GOT3 (cell line): ENCODE results near the gene TAB2.
"Not testable (repeated sequence)": the region's sequence is repeated elsewhere in the genome, so short reads cannot be mapped to it uniquely, and the experiment has no call there.

Experiments
- DNase-seq: peaks from one replicate; lab custom pipeline; 2025; ENCODE audit warnings: mixed read lengths; lab: John Stamatoyannopoulos, UW

The TAB2 gene

GRCh38 chr6:149334201-149334600 is 16.7 kb downstream of the TAB2 start:
- no peak for DNase-seq

GRCh38 chr6:149334682-149335160 is 17.2 kb downstream of the TAB2 start:
- DNase-seq = no peak

- no peak for DNase-seq
Observed at GRCh38 chr6:149335924-149336608, 18.6 kb downstream of the TAB2 start.

- DNase-seq = no peak
Observed at GRCh38 chr6:149336609-149336928, 19.1 kb downstream of the TAB2 start.

DNA sequence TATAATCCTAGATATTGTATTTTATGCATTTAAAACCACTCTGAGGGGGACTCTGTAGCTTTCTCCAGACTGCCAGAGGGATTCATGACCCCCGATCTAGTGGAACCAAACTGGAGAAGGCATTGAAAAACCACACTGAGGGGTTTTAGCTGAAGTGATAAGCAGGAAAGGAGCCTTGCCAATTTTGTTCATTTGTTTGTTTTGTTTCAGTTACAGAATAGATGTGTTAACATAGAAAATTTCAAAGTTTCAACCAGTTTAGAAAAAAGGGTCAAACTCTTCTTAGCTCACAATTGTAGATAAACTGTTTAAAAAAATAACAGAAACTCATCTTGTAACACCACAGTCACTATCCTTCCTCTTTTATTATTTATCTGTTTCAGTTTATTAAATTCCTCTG is 19.8 kb downstream of the TAB2 start:
- DNase-seq = no peak

DNA sequence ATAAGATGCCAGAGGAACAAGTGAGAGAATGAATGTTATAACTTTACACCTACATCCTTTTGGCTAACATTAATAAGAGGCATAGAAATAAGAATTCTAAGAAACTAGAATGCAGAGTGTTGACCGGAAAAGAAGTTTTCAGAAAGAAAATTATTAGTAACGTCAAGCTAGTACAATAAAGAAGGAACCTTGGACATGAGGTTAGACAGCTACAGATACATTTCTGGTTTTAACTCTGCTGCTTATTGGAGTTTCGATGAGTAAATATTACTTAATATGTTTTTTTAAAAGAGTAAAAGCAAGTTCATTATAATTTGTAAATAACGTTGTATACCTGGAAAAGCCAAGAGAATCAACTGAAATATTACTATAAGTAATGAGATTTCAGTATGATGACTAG is 22.7 kb downstream of the TAB2 start:
- no peak for DNase-seq

DNA sequence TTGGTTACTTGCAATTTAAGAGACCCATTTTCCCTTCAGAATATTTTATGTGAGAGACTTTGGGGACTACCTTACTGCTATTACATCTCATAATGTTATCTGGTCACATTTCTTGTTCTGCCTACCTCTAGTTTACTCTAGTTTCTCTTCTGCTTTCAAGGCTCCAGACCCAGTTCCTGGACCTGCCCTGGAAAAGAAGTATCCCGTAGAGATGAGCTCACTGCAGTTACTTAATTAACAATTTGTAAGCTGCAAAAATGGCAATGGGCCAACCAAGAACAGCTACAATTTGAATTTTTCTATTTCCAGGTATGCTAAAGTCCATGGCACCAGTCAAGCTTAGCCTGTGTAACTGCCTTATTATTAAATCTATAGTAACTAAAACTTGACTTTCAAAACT is 25.0 kb downstream of the TAB2 start:
- no peak for DNase-seq

DNA sequence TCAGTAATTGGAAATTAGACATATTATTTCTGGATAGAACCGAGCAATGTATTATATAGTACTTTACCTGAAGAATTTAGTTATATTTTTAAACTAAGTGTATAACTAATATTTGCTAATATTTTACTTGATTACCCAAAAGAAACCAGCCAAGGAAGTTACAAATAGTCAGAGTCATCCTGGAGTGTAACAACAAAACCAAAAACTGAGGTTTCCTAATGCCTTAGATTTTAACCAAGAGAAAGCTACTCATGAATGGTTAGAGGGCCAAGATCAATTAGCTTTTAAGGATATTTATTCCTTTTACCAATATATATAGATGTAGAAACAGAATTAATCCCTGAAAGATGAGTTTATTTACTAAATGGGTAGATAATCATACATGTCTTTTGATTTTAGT is 26.0 kb downstream of the TAB2 start:
- no peak for DNase-seq

- DNase-seq = no peak
Observed at GRCh38 chr6:149346078-149346477, 28.6 kb downstream of the TAB2 start.

DNA sequence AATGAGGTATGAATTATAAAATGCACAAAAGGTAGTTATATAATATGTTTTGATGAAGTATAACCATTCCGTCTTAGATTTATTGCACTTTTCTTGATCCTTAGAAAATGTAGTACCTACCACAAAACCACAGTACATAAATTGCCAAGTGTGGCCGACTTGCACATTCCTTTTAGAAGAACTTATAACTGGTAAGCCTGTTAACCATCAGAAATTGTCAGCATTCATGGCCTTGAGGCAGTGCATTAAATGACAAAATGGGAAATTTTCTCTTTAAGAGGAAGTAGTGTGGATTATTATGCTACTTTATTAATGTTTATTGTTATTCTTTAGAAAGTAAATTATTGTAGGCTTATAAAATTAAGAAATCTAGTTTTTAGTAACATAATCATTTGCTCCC is 29.6 kb downstream of the TAB2 start:
- DNase-seq = no peak

GRCh38 chr6:149349279-149349678 is 31.8 kb downstream of the TAB2 start:
- DNase-seq = not testable (repeated sequence)

GRCh38 chr6:149354009-149354408 is 36.5 kb downstream of the TAB2 start:
- DNase-seq = no peak

GRCh38 chr6:149356081-149356750 is 38.7 kb downstream of the TAB2 start:
- no peak for DNase-seq

GRCh38 chr6:149357726-149358538 is 40.4 kb downstream of the TAB2 start:
- DNase-seq = no peak

- DNase-seq = no peak
Observed at GRCh38 chr6:149359440-149359839, 41.9 kb downstream of the TAB2 start.

DNA sequence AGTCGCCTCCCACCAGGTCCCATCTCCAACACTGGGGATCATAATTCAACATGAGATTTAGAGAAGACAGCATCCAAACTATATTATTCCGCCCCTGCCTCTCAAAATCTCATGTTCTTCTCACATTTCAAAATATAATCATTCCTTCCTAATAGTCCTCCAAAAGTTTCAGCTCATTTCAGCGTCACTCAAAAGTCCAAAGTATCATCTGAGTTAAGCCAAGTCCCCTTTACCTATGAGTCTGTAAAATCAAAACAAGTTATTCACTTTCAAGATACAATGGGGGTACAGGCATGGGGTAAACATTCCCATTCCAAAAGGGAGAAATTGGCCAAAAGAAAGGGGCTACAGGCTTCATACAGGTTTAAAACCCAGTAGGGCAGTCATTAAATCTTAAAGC is 43.0 kb downstream of the TAB2 start:
- no peak for DNase-seq

DNA sequence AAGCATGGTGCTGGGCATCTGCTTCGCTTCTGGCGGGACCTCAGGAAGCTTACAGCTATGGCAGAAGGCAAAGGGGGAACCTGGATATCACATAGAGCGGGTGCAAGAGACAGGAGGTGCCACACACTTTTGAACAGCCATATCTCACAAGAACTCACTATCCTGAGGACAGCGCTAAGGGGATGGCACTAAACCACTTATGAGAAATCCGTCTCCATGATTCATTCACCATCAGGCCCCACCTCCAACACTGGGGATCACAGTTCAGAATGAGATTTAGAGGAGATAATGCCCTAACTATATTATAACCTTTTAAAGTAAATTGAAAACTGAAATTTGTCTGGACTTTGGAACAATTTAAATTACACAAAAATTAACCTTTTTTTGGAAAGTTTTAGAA is 44.8 kb downstream of the TAB2 start:
- no peak for DNase-seq

- DNase-seq = no peak
Observed at GRCh38 chr6:149363154-149363553, 45.6 kb downstream of the TAB2 start.

DNA sequence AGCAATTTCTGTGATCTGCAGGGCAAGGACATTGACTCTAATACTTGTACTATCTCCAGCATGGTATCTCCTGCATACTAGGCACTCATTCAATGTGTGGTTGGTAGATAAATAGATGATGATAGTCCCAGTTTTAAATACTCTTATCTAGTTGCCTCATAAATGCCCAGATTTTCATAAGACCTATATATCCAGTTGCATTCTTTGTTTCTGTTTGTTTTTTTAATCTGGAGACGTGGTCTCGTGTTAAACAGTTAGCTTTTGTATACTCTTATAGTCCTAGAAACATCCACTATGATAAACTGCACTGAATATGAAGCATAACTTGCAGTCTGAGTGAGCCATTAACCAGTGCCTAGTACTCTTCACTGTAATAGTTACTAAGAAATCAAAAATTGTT is 47.0 kb downstream of the TAB2 start:
- no peak for DNase-seq

- DNase-seq = no peak
Observed at GRCh38 chr6:149365197-149365596, 47.7 kb downstream of the TAB2 start.

GRCh38 chr6:149366267-149366921 is 48.9 kb downstream of the TAB2 start:
- DNase-seq = no peak

- no peak for DNase-seq
Observed at GRCh38 chr6:149368065-149368464, 50.6 kb downstream of the TAB2 start.

- DNase-seq = no peak
Observed at GRCh38 chr6:149371154-149371553, 53.6 kb downstream of the TAB2 start.
